Activated naive CD8-positive, alpha-beta T cell (primary cell): Measurements from ENCODE around the gene CKB.
"Not testable (repeated sequence)": the region's sequence is repeated elsewhere in the genome, so short reads cannot be mapped to it uniquely, and the experiment has no call there.

Experiments used
- H3K27ac Mint-ChIP-seq: one replicate; pipeline ENCODE4 v1.8.0; 2021; ENCODE audit warnings: mixed read lengths
- H3K27me3 Mint-ChIP-seq: one replicate; pipeline ENCODE4 v1.8.0; 2021; ENCODE audit warnings: mixed read lengths
- H3K36me3 Mint-ChIP-seq: one replicate; pipeline ENCODE4 v1.8.0; 2021; ENCODE audit warnings: mixed read lengths
- H3K4me1 Mint-ChIP-seq: one replicate; pipeline ENCODE4 v1.8.0; 2021; ENCODE audit warnings: low read depth, mixed read lengths
- H3K4me3 Mint-ChIP-seq: one replicate; pipeline ENCODE4 v1.8.0; 2021; ENCODE audit warnings: mild to moderate bottlenecking, mixed read lengths
- H3K9me3 Mint-ChIP-seq: one replicate; pipeline ENCODE4 v1.8.0; 2021; ENCODE audit warnings: low read depth, mixed read lengths

Gene CKB

DNA sequence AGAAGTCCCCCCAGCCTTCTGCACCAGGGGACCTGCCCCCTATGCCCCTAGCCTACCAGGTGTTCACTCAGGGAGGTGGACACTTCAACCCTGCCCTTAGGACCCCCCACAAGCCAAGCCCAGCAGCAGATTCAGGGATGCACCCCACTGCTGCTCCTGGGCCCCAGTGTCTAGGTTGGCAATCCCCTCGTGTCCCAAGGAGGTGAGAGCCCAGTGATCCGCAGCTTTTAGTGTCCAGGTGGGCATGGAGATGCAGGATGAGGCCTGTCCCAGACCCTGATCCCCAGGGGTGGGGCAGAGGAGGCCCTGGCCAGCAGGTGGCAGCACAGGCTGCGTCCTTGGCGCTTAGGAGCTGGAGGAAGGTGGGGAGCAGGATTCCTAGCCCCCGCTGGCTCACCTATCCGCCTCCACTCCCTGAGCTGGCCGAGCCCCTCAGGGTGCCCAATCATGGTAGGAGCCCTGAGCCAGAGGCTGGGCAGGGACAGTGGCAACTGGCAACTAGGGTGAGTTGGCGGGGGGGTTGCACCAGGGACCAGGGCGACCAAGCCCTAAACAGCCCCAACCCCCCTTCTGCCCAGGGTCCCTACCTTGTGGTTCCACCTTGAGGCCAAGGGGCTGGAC is 4.1 kb downstream of the CKB start:
- Mint-ChIP-seq H3K4me1 (peaks cover 9% of the 10 kb centered on the region), H3K27ac (no peak overlapping the region), H3K27me3 (no peaks in the 10 kb centered on the region), H3K9me3 (no peaks in the 10 kb centered on the region), H3K36me3 (no peaks in the 10 kb centered on the region), H3K4me3 (no peak overlapping the region)

DNA sequence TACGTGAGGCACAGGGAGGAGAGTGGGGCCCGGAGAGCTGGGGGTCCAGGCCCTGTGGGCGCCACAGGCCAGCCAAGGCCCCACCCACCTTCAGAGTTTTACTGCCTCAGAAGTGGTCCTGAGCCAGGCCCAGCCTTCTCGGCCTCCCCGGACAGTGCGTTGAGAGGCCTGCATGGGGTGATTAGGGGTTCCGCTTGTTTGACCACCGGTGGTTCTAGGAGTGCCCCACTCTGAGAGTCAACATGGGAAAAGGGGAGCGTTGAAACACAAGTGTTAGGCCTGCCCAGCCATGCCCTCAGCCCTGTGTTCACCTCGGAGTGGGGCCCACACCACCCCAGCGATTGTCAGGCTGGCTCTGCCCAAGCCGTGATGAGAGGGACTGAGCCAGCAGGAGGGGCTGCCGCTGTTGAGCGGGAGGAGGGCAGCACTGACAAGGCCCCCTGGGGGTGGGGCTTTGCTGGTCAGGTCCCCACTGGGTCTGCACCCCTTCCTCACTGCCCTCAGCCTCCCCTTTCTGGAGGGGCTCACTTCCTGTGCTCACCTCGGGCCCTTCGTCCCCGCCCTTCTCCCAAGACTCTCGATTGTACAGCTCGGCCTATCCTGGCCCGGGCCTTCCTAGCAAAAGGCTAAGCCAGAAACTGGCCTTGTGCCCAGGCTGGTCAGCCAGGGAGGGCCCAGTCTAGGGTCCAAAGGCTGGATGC is 4.8 kb downstream of the CKB start:
- no peak overlapping the region for H3K4me3 Mint-ChIP-seq
- no peaks in the 10 kb centered on the region for H3K36me3 Mint-ChIP-seq
- H3K27me3 Mint-ChIP-seq = no peaks in the 10 kb centered on the region
- H3K27ac Mint-ChIP-seq = no peak overlapping the region
- H3K9me3 Mint-ChIP-seq = no peaks in the 10 kb centered on the region
- peaks cover 9% of the 10 kb centered on the region for H3K4me1 Mint-ChIP-seq

DNA sequence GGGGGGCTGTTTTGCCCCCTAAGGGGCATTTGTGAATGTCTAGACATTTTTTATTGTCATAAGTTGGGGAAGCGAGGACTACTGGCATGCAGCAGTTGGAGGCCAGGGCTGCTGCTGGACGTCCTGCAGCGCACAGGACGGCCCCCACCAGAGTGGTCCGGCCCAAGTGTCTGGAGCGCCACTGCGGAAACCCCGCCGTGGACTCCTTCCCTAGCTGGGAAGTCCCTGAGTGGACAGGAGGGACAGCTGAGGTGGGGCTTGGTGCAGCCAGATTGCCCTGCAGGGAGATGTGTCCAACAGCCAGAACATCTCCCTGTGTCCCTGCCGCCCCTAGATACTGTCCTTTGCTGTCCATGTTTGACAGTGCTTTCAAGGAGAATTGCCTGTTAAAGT is 5.5 kb downstream of the CKB start:
- Mint-ChIP-seq H3K4me3 (no peak overlapping the region), H3K27me3 (no peaks in the 10 kb centered on the region), H3K4me1 (peaks cover 9% of the 10 kb centered on the region), H3K36me3 (no peaks in the 10 kb centered on the region), H3K27ac (no peak overlapping the region), H3K9me3 (no peaks in the 10 kb centered on the region)

DNA sequence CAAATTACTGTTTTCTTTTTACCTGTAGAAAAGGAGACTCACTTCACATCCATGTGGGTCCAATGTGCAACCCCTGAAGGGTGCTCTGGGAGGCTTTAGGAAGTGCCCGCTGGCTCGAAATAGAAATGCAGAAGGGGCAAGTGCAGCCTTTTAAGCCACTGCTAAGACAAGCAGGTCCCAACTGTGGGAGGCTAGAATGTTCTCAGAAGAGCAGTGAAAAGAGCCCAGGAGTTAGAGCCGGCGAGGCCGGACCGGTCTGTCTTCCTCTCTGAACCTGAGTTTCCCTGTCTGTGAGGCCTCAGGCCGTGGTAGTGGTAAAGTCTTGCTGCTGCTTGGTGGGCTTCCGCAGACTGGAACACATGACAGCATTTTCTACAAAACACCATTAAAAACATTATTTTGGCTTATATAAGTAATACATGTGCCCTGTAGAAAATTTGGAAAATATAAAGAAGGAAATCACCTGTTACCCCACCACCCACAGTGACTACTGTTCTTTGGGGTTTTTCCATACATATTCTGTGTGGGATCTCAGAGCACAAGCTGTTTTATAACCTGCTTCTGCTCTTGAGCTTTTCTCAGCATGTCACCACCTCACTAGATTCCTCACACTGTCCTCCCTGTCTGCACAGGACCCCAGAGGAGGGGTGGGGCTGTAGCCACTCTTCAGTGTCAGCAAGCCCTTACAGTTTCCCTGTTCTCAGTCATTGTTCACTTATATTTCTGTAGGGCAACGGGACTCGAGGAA is 6.0 kb downstream of the CKB start:
- H3K4me3 Mint-ChIP-seq = no peak overlapping the region
- H3K4me1 Mint-ChIP-seq = peaks cover 9% of the 10 kb centered on the region
- H3K27ac Mint-ChIP-seq = no peak overlapping the region
- no peaks in the 10 kb centered on the region for H3K27me3 Mint-ChIP-seq
- H3K36me3 Mint-ChIP-seq = no peaks in the 10 kb centered on the region
- H3K9me3 Mint-ChIP-seq = no peaks in the 10 kb centered on the region

DNA sequence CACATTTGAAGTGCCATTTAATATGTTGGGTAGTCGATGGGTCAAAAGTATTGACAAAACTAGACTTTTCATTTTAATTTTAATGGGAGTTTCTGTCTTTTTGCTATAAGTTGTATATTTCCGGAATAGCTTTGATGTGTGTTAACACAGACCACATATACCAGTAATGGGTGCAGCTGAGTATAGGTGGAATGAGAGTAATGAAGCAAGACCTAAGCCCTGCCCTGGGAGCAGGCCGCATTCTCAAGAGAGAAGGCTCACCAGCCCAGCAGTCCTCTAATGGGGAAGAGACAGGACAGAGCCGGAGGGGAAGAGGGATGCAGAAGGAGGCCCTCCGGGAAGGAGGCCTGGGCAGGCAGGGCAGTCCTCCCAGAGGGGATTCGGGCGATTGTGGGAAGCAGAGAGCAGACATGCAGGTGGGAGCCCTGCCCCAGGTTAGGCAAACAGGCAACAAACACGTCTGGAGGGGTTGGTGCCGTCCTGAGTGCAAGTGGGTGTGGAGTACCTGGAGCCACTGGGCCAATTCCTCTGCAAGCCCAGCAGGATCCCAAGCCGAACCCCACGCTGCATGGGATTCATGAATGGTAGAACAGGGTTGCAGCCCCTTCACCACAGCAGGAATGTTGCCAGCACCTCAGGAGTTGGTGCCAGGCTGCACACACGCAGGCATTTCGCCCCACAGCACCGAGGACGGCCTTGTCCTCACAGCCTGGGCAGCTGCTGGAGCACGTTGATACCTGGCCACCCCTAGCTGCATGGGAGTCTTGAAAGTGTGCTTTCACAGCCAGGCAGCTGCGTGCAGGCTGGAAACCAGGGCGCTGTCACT is 7.8 kb downstream of the CKB start:
- H3K27ac Mint-ChIP-seq = no peak overlapping the region
- no peaks in the 10 kb centered on the region for H3K9me3 Mint-ChIP-seq
- H3K27me3 Mint-ChIP-seq = no peaks in the 10 kb centered on the region
- H3K4me3 Mint-ChIP-seq = no peak overlapping the region
- H3K4me1 Mint-ChIP-seq = peaks cover 7% of the 10 kb centered on the region
- H3K36me3 Mint-ChIP-seq = no peaks in the 10 kb centered on the region

DNA sequence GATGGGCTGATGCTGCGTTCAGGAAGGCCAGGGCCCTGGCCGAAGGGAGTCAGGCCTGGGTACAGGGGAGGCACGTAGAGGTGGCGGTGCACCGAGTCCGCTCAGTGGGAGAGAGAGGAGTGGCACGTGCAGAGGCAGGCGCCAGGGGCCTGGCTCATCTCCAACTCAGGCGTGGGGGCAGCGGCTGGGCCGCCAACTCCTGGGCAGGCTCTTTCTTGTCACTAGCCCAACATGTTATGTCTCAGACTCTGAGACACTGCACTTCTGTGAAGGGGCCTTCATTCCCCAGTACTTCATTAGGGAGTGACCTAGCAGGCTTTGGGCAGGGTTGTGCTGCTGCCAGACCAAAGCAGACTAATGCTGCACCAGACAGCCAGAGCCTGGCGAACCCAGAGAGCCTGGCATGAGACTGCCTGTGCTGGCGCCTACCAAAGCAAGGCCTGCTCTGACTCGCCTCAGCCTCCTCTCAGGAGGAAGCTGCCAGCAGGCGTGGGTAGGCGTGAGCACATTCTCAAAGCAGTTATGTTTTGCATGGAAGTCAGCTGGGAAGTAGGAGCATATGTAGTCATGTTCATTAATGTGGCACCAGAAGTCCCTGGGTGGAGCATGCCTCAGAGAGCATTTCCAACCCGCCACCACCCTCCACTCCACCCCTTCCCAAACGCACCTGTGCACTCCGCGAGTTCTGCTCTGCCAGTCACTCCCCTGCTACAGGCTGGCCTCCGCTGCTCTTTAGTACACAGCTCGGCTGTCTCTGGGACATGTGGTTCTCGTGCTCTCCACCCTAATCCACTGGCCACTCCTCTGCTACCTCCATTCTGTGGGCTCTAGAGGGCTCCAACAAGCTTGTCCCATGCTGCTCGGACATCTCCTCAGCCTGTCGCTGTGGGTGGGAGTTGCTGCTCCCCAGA is 9.7 kb downstream of the CKB start:
- H3K27ac Mint-ChIP-seq = no peak overlapping the region
- no peaks in the 10 kb centered on the region for H3K9me3 Mint-ChIP-seq
- H3K4me1 Mint-ChIP-seq = no peaks in the 10 kb centered on the region
- no peaks in the 10 kb centered on the region for H3K36me3 Mint-ChIP-seq
- no peak overlapping the region for H3K4me3 Mint-ChIP-seq
- no peaks in the 10 kb centered on the region for H3K27me3 Mint-ChIP-seq

DNA sequence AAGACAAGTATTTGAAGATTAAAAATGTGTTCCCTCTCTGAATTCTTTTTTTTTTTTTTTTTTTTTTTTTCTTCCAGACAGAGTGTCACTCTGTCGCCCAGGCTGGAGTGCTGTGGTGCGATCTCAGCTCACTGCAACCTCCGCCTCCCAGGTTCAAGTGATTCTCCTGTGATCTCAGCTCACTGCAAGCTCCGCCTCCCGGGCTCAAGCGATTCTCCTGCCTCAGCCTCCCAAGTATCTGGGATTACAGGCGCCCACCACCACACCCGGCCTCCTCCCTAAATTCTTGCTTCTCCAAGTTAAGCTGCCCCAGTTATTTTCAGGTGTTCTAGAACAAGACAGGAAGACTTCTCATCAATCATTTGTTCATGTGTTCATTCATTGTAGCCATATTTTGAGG is 10.4 kb downstream of the CKB start:
- H3K4me3 Mint-ChIP-seq, H3K27ac Mint-ChIP-seq, H3K36me3 Mint-ChIP-seq, H3K27me3 Mint-ChIP-seq, H3K9me3 Mint-ChIP-seq, H3K4me1 Mint-ChIP-seq: not testable (repeated sequence)

DNA sequence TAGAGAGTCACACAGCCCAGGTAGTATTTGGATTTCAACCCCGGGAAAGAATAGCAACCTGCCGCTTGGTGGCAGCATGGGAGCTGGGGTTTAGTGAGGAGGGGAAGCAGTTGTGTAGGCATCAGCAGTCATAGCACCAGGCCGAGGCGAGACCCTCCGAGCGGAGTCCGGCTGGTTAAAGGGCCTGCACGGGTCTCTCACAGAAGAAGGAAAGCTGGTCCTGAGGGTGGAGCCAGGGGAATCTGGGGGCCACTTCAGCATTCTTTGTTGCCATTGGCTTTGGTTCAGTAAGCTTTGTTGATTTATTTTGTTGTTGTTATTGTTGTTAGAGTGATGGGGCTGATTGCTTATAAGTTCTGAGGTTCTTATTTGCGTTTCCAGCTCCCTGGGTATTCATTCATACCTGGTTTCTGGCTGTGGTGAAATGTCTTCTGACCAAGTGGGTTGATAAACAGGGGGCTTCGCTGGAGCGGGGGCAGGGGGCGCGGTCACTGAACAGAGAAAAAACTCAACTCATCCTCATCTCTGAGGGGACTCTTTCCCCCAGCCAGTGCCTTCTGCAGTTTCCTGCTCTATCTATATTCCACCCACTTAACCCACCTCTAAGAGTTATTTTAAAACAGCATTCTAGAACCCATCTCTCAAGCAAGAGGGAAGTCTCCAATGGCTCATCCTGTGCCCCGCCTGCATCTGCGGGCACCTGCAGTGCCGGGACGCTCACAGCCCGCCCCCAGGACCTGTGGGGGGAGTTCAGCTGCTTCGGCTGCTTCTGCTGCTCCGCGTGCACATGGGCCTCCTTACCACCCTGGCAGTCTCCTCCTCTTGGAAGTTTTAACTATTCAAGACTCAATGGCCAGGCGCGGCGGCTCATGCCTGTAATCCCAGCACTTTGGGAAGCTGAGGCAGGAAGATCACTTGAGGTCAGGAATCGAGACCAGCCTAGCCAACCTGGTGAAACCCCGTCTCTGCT is 11.6 kb downstream of the CKB start:
- Mint-ChIP-seq H3K36me3 (no peaks in the 10 kb centered on the region), H3K4me3 (no peak overlapping the region), H3K27ac (no peak overlapping the region), H3K9me3 (no peaks in the 10 kb centered on the region), H3K27me3 (no peaks in the 10 kb centered on the region), H3K4me1 (no peaks in the 10 kb centered on the region)

DNA sequence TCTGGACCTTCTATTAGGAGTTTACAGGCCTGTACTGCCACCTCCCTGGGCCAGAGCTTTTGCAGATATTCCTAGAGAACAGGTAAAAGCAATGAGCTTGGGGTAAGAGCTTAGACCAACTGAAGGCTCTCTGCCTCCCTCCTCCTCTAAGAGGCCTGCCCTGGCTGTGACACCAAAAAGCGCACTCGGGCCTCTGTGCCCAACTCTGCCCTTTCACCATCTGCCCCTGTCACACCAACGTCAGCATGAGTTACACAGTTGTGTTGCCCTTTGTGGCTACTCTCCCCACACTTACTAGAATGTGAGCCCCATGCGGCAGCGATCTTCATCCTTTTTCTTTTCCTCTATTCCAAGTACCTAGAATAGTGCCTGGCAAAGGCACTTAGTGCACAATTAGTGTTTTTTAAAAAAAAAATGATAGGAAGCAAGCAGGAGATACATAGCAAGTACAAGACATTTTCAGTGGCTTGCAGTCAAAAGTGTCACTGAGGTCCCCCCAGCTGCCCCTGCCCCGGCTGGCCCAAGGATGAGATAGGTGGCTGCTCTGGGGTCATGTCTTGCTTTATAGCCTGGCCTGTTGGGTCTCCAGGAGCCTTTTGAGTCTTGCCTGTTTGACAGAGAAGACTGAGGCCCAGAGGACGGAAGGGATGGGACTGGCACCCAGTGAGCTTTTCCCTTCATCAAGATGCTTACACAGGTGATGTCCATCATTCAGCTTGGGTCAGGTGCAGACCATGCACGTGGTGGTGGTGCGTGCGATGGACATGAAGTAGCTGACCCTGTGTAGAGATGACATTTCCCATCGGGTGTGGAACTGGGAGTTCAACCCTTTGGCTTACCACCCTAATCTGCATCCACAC is 12.5 kb downstream of the CKB start:
- Mint-ChIP-seq H3K36me3 (peaks cover 2% of the 10 kb centered on the region), H3K27ac (no peak overlapping the region), H3K4me1 (no peaks in the 10 kb centered on the region), H3K9me3 (no peaks in the 10 kb centered on the region), H3K27me3 (no peaks in the 10 kb centered on the region), H3K4me3 (no peak overlapping the region)

DNA sequence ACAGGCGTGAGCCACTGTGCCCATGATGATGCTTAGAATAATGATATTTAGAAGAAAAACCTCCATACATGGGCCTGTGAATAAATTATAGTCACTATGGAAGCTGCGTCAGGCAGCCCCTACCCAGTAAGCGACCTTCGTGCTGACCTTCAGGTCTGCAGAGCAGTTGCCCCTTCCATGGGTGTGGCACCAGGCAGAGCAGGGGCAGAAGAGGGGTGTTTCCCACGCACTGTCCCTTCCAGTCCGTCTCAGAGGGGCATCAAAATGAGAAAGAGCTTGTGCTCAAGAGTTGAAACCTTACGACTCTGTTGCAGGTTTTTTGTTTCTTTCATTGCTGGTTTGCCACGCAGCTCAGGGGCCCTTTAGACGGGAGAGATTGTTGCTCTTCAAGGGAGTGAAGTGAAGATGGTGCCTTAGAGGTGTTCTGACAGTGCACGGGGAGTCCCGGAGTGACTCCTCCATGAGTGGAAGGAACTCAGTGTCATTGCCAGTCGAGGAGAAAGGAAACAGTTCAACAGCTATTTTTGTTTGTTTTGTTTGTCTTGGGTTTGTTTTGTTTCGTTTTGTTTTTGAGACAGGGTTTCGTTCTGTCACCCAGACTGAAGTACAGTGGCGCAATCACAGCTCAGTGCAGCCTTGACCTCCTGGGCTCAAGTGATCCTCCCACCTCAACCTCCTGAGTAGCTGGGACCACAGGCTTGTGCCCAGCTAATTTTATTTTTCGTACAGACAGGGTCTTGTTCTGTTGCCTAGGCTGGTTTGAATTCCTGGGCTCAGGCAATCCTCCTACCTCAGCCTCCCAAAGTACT is 13.9 kb downstream of the CKB start:
- peaks cover 2% of the 10 kb centered on the region for H3K4me1 Mint-ChIP-seq
- no peaks in the 10 kb centered on the region for H3K27me3 Mint-ChIP-seq
- H3K4me3 Mint-ChIP-seq = no peak overlapping the region
- H3K27ac Mint-ChIP-seq = peak overlapping the region; percentile 30
- no peaks in the 10 kb centered on the region for H3K9me3 Mint-ChIP-seq
- peaks cover 2% of the 10 kb centered on the region for H3K36me3 Mint-ChIP-seq

DNA sequence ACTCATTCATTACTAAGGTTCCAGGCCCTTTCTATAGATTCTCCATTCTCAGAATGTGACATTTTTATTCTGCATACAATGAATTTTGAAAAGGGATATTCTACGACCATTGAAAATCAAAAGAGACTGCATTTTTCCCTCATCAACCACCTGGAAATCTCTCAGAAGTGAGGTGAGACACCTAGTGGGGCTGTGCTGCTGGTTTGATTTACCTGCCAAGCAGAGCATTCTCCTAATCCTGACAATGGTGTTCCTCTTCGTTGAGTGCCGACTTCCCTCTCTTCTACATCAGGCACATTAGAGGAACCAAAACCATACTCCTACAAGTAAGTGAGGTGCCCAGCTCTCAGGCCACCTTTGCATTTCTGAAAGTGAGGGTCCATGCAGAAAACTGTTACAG is 14.9 kb downstream of the CKB start:
- H3K4me1 Mint-ChIP-seq = peaks cover 2% of the 10 kb centered on the region
- peaks cover 2% of the 10 kb centered on the region for H3K36me3 Mint-ChIP-seq
- no peaks in the 10 kb centered on the region for H3K9me3 Mint-ChIP-seq
- H3K4me3 Mint-ChIP-seq = no peak overlapping the region
- no peak overlapping the region for H3K27ac Mint-ChIP-seq
- H3K27me3 Mint-ChIP-seq = no peaks in the 10 kb centered on the region

DNA sequence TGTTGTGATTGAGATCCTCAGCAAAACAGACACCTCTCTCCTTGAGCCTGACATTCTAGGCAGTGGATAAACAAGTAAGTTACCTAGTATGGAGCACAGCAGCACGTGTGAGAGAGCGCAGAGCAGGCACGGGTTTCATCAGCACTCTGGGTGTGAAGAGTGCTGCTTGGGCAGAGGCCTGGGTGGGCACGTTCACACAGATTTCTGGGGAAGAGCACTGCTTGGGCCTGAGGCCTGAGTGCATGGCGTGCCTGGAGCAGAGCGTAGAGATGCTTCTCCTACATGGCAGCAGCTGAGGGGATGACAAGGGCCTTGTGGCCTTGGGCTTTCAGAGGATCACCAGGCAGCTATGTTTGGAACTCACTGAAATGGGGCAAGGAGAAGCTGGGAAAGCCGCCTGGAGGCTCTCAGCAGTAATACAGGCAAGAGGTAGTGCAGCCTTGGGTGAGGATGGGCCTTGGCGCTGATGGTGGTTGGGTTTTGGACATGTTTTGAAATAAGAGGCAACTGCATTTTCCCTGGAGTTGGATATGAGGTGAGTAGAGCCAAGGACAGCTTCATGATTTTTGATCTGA is 17.6 kb downstream of the CKB start:
- Mint-ChIP-seq H3K4me3 (no peak overlapping the region), H3K27ac (peak overlapping the region; percentile 50), H3K9me3 (no peaks in the 10 kb centered on the region), H3K36me3 (peaks cover 5% of the 10 kb centered on the region), H3K27me3 (no peaks in the 10 kb centered on the region), H3K4me1 (peaks cover 5% of the 10 kb centered on the region)
